HG02870 (cell line): ENCODE measurements around the gene CTXN3.

Experiments
- ATAC-seq: cut with Tn5 transposase; IDR thresholded peaks from one replicate; pipeline ENCODE4 v1.9.1; 2021; ENCODE audit warnings: mild to moderate bottlenecking, moderate library complexity; ENCODE audit not compliant: unreplicated experiment

Gene CTXN3

DNA sequence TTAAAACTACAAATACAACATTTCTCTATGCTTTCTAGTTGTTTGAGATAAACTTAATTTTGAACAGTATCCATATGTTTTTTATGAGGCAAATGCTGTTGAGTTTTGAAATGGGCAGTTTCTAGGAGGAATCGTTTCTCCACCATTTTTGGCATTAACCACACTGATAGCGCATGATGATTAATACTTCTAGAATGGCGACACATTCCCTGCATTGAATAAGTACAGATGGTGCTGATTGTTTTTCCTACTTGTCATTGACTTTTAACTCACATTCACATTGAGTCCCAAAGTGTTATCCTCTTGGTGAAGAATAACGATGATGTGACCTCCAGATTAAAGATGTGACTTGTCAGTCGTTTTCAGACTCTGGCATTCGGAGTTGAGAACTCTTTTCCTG is 47.8 kb downstream of the CTXN3 start:
- ATAC-seq = no peak

DNA sequence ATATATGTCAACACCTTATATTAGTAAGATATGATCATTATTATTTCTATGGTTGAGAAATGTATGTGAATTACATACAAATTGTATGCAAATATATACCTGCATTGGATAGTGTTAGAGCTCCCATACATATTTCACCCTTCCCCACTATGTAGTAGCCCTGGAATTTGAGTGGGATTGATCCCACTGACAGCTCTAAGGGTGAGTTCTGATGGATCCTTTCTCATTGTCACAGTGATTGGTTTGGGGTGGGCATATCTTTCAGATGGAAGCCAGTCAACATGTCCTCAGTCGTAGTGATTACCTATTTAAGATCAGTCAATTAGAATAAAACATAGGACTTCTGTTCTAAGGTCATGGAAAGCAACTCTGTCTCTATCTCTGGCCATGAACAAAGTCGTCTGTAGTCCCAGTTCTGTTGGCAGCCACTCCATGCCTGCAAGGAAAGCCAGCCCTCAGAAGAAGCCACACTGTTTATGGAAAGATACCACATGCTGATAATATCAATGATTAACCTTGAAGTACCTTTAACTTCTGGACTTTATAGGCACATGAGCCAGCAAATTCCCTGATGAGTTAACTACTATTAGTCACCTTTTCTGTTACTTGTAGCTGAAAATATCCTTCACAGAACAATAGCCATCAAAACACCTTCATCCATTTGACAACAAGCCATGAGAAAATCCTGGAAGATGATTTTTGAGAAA is 49.2 kb downstream of the CTXN3 start:
- ATAC-seq = no peak

DNA sequence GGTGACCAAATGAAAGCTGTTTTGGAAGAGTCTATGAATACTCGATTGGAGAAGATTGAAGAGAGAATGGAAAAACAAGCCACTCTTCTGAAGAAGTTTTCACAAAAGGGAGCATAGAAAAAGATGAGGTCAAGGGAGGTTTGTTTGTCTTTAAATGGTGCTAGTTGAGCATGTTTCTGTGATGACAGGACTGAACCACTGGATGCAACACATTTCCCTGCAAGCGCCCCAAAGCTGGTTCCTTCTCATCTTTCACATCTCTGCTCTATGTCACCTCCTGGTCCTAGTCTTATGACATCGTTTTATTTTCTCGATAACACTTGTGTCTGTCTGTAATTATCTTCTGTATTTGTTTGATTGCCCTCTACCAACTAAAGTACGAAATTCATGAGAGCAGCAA is 50.5 kb downstream of the CTXN3 start:
- no peak for ATAC-seq

DNA sequence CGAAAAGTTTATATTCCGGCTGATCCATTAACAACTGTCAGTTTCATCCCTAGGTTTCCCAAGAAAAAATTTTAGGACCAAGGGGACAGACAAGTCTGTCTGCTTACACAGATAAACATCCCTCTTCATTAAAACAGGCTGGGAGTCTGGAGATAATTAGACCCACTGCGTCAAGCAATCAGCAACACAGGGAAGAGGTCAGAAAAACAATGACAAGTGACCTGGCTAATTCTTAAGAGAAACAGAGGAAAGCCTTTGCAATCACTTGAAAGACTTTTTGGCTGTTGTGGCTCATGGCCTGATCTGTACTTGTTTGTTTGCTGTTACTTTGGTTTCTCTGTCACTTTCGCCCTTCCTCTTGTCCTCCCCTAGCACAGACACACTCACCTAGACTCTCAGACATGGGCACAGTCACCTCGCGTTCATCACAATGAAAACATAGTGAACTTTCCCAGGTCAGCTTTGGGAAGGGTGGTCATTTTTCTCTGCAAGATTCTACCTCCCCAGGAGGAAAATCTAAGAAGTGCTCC is 51.4 kb downstream of the CTXN3 start:
- no peak for ATAC-seq

DNA sequence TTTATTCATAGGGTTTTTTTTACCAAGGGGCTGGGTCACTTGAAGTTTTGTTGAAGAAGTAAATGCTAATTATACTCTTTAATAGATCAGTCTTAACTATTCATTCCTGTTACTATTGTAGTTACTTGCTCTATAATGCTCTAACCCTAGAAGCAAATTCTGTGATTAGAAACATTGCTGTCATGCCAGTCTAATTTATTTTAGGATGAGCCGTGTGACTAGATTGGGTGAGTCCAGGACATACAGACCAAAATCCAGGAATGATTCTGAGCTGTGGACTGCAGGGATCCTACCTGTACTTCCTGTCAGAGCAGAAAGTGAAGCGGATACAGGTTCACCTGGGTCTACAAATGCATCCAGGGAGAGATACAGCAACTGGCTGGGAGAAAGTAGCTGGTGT is 53.6 kb downstream of the CTXN3 start:
- no peak for ATAC-seq

DNA sequence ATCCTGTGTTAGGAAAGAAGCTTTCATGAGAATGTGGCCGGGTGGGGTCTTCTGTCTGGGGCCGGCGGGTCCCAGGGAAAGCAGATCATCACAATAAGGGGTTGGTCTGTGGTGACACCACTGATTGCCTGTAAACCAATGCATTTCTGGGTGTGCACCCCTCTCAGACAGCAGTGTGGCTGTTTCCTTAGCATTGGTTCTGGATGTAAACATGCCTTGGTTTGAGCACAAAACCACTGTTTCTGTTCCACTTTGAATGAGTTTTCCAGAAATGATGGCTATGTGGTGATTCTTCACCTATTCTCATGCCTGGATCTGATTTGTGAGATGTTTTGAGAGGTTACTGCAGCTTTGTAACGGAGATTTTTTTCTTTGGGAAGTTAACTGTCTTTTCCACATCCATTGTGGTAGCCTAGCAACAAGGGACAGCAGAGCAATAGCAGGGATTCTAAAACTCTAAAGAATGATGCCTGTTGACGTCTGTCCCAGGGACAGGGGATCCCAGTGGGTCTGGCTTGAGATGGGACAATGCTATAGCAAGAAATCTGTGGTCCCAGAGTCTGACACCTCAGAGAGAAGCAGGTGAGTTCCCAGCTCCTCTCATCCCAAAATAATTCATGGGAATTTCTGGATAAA is 54.2 kb downstream of the CTXN3 start, which contains the start of gene CCDC192:
CCDC192 (plus strand) TSS at position 466 of the 636 bp plus-strand sequence; CDS start at position 521, 55 bp downstream.
- no peak for ATAC-seq

DNA sequence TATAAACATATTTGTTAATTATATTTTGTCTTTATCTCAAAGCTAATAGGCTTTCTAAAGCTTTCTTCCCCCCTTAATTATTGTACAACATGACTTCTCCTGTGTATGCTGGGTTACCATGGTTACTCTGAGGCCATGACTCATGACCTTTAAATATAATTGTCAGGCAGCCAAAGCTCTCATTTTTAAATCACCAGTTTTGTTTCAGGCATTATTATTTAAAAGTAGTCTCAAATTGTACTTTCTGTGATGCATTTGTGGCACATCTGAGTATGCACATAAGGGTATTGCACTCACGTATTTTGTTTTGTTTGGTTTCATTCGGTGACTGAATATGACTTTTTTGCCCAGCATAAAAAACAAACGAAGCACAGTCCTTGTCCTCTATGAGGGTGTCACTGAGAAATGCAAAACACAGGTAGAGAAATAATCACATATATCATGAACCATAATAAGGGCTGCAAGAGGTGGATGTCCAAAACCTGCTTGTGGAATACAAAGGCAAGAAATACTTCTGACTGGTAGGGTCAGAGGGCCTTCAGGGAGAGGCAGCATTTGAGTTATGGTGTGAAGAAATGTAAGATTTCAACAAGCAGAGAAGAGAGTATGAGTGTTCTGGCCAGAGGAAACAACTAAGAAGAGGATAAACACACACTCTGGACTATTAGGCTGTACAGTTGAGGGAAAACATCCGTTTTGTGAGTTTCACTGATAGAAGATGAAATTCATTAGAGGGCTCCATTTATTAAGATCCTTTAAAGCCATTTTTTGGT is 56.4 kb downstream of the CTXN3 start:
- peak; percentile 46 for ATAC-seq

DNA sequence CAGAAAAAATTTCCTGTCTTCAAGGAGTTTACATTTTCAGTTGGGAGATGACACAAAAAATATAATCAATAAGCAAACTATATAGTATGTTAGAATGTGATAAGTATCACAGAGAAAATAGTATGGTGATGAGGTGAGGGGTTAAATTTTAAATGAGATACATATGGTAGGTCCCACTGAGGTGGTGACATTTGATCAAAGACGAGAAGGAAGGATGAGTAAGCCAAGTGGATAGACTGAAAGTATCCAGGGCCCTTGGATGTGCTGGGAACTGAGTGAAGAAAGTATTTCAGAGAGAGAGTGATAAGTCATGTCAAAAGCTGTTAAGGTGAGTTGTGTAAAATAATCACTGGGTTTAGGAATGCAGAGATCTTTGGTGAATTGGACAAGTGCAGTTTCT is 57.8 kb downstream of the CTXN3 start:
- no peak for ATAC-seq

DNA sequence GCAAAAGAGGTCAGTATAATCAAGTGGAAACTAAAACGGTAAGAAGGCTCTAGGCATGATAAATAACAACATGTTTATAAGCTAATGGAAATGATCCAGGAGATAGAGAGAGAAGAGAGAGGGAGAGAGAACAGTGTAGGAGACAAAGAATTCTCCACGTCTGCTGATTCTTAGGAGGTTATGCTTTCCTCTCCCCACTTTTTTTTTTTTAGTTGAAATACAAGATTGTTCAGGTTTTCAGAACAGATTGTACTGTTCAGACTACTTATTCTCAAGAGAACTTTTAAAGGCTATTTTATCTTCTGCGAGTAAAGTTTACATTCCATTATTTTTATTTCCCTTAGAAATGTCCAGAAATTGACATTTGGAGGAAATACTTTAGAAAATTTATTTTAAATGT is 58.3 kb downstream of the CTXN3 start:
- no peak for ATAC-seq
